HG02610 (cell line): ENCODE results near the gene FADS3.
A peak's percentile ranks its signal among the peaks of the same experiment; 100 is the strongest.
"Not testable (repeated sequence)": the region's sequence is repeated elsewhere in the genome, so short reads cannot be mapped to it uniquely, and the experiment has no call there.

ENCODE experiments used
- ATAC-seq: cut with Tn5 transposase; IDR thresholded peaks from one replicate; pipeline ENCODE4 v1.9.1; 2021; ENCODE audit warnings: mild to moderate bottlenecking, moderate library complexity; ENCODE audit not compliant: unreplicated experiment

The FADS3 gene

GRCh38 chr11:61882267-61882666, 9.1 kb downstream of the FADS3 start:
- ATAC-seq, result not testable (repeated sequence)

- no peak for ATAC-seq
Observed at GRCh38 chr11:61881397-61881796, 9.9 kb downstream of the FADS3 start.

DNA sequence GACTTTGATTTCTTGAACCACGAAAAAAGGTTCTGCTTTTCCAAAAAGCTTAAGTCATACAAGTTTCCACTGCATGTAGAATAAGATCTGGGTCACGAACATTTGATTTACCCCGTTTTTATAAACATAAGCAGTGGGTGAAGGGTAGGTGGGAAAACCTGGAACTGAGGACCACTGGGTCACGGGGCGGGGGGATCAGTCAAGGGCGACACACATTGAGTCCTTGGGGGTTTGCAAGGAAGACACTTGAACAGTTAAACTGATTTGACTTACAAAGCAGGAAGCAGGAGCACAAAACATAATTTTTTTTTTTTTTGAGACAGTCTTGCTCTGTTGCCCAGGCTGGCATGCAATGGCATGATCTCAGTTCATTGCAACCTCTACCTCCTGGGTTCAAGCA, 10.9 kb downstream of the FADS3 start:
- ATAC-seq, result no peak

DNA sequence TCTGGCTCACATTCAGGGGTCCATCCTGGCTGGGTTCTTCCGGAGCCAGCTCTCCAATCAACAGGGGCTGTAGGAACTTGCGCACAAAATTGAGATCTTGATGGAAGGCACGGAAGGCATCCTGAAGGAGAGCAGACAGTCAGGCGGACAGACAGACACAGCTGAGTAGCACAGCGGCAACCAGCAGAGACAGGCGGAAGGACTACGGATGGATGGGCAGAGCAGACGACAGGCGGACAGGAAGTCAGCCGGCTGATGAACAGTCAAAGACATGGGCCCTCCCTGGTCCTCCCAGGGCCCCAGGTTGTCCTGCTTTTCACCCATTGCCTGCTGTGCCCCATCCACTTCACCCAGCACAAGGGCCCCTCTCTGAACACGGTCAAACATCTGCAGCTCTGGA, 11.3 kb downstream of the FADS3 start:
- no peak for ATAC-seq

DNA sequence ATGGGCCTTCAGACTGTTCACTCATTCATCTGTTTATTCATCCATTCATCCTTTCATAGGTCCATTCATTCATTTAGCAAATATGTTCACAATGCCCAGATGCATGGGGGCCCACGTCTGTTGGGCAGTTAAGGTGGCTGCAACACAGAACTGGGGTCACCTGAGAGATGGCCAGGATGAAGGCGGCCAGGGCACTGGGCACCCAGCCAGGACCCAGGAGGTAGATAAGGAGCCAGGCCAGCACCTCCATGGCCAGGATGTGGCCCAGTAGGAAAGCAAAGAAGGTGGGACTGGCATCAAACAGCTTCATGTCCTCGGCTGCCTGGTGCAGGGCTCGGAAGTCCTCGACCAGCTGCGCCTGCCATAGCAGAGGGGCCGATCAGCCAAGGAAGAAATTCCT, 12.2 kb downstream of the FADS3 start:
- no peak for ATAC-seq

GRCh38 chr11:61875698-61876097, 15.6 kb downstream of the FADS3 start:
- no peak for ATAC-seq

- ATAC-seq, result no peak
Observed at GRCh38 chr11:61874853-61875252, 16.5 kb downstream of the FADS3 start.

DNA sequence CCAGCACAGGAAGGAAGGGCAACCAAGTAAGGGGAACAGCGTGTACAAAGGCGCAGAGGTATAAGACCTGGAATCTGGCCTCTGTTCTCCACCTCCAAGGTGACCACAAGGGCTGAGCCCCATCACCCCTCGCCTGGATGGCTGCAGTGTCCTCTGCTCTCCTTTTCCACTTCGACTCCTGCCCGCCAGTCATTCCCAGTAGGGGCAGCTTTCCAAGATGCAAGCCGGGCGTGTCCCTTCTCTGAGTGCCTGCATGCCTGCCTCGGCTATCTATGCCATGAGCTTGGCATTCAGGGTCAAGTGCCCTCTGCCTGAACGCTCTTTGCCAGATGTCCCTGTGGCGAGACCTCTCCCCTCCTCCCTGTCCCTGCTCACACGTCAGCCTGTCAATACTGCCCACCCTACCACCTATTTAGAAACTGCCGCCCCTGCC, 17.0 kb downstream of the FADS3 start:
- no peak for ATAC-seq

DNA sequence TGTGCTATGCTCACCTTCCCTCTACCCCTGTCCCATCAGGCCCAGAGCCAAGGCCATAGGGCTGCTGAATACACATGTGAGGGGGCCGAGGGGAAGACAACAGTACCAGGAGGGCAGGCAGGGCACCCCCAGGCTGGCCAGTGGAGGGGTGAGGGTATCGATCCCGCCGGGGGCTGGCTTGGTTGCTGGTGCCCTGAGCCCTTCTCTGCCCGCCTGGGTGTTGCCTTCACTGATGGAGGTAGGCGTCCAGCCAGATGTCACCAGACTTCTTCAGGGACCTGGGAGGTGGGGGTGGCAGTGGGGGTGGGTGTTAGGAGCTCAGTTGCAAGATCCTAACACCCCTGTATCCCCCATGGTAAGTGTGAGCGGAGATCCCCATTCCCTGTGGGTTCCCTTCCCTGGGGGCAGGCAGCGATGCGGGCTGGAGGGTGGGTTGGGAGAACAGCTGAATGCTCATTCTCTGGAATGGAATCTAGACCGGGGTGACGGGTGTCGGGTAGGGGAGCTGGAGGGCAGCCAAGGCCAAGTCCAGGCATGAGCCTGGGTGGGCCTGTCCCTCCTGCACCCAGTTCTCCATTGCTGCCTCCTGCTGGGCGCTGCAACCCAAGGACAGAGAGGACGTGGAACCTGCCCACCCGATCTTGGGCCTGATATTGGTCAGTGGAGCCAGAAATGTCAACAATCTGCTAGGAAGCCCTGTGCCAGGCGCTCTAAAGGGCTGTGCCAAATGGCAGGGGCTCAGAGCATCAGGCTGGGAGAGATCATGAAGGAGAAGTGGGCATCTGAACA, 17.6 kb downstream of the FADS3 start:
- no peak for ATAC-seq

DNA sequence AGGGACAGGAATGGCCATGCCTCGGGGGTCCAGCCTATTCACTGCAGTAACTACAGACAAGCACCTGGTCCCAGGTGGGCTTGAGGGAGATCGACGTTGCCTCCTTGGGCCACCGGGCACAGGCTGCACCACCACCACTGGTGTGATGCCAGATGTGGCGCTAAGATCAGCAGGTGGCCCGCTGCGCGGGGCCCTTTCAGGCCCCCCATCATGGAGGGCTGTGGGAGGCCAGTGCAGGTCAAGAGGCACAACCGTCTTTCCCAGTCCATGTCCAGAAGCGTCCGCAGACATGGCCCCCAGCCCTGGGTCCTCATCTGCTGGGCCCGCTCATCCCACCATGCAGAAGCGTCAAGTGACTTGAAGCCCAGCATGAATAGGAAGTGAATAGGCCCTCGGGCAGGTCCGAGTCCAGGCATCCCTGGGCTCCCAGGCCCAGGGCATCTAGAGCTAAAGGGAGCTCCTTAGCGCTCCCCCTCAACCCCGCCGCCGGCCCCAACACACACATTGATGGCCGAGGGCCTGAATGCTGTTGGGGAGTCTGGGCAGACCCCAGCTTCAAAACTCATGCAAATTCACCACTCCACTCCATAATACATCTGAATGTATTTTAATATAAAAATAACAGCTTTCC, 18.3 kb downstream of the FADS3 start:
- ATAC-seq, result no peak

DNA sequence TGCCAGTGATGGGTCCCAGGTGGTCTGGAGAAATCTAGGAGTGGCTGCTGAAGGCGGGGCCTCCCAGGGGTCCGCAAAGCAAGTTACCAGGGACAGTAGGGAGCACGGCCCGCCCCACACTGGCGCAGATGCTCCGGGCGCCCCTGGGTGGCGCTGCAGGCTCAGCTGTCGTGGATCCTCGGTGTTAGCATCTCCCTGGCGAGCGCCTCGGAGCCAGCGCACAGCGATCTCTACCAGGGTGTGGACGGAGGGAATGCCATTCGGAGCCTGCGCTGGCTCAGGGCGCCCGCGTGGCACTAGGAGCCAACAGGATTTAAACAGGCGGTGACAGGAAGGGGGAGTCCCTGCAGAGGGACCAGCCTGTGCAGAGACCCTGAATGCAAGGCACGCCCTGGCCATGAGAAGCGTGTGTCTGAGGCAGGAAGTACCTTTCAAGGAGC, 20.2 kb downstream of the FADS3 start:
- peak; percentile 62 for ATAC-seq

DNA sequence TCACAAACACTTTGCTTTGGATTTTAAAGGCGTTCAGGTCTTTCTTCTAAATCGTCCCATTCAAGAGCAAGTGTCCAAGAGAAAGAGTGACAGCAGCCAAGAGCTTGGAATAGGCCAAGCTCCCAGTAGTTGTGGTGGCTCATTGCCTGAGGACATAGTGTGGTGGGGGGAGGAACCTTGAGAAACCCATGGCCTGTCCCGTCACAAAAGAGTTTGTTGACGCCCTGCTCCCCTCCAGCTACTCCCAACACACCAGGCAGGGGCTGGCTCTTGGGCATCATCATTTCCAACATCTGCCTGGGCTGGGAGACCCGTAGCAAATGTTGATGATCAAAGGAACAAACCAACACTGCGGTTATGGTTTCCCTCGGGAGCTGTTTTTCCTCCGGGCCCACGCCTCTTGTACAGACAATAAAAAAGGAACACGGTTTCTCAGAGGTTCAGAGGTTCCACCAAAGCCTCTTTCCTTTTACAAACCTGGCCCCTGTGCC, 20.8 kb downstream of the FADS3 start:
- no peak for ATAC-seq

GRCh38 chr11:61869708-61870451, 21.5 kb downstream of the FADS3 start:
- ATAC-seq, result no peak

- ATAC-seq, result no peak
Observed at GRCh38 chr11:61869429-61869707, 22.0 kb downstream of the FADS3 start.

GRCh38 chr11:61868571-61869428, 22.5 kb downstream of the FADS3 start:
- no peak for ATAC-seq

GRCh38 chr11:61866958-61867343, 24.4 kb downstream of the FADS3 start:
- ATAC-seq, result no peak

- ATAC-seq, result no peak
Observed at GRCh38 chr11:61866231-61866957, 25.0 kb downstream of the FADS3 start.

GRCh38 chr11:61864814-61865775, 26.2 kb downstream of the FADS3 start:
- no peak for ATAC-seq

GRCh38 chr11:61863548-61864081, 27.7 kb downstream of the FADS3 start:
- ATAC-seq, result no peak
